Measurements from ENCODE around the gene TXN2.
"Not testable (repeated sequence)": the region's sequence is repeated elsewhere in the genome, so short reads cannot be mapped to it uniquely, and the experiment has no call there.

The TXN2 gene

DNA sequence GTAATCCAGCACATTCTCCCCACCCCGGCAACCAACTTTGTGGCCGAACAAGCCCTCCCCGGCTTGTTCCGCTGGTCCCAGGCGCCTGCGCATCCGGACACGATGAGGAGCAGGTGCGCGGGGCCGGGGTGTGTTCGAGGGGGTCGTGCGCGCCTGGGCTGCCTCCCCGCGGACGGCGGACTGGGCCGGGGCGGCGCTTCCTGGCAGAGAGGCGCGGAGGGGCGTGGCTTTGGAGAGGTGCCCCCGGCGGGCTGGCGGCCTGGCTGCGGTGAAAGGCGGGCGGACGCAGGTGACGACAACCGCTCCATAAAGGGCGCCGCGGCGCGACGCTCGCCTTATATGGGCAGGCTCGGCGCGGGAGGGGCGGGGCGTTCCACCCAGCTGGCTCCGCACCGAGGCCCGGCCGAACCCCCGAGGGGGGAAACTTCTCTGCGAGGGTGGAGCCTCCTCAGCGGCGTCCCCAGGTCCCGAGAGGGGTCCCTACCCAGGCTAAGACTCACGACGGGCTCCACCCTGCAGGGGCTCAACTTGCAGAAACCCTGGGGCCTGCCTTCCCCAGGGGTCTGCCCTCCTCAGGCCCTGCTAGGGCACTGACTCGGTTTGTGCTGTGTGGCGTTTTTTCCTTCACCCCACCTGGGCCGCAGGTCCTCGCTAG is 26.4 kb downstream of the TXN2 start:
- DNase-seq, result peak; percentile 79

DNA sequence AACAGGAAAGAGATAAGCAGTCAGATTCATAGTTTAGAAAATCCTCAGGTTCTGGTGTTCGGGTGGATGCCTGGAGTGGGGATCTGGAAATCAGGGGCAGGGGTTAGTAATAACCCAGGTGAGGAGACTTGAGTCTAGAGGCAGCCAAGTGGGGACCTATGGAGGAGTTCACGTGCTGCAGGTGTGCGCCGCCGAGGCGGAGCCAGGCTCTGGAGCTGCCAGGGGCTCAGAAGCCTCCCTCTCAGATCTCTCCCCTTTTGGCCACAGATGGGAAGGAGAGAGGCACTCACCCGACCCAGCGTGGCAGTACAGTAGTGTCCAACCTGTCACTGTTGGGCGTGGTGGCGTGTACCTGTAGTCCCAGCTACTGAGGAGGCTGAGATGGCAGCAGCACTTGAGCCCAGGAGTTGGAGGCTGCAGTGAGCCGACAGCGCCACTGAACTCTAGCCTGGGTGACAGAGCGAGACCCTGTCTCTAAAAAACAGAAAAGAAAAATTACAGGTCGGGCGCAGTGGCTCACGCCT is 27.5 kb downstream of the TXN2 start:
- DNase-seq, result no peak

- DNase-seq, result not testable (repeated sequence)
Measured at GRCh38 chr22:36452978-36453607, 28.3 kb downstream of the TXN2 start.

GRCh38 chr22:36452250-36452977 is 29.0 kb downstream of the TXN2 start:
- no peak for DNase-seq

- DNase-seq, result not testable (repeated sequence)
Measured at GRCh38 chr22:36450923-36451322, 30.5 kb downstream of the TXN2 start.

- no peak for DNase-seq
Measured at GRCh38 chr22:36449596-36450175, 31.8 kb downstream of the TXN2 start.

GRCh38 chr22:36447632-36448031 is 33.8 kb downstream of the TXN2 start:
- no peak for DNase-seq

- no peak for DNase-seq
Measured at GRCh38 chr22:36445158-36445668, 36.2 kb downstream of the TXN2 start.

- DNase-seq, result no peak
Measured at GRCh38 chr22:36443198-36443770, 38.2 kb downstream of the TXN2 start.

DNA sequence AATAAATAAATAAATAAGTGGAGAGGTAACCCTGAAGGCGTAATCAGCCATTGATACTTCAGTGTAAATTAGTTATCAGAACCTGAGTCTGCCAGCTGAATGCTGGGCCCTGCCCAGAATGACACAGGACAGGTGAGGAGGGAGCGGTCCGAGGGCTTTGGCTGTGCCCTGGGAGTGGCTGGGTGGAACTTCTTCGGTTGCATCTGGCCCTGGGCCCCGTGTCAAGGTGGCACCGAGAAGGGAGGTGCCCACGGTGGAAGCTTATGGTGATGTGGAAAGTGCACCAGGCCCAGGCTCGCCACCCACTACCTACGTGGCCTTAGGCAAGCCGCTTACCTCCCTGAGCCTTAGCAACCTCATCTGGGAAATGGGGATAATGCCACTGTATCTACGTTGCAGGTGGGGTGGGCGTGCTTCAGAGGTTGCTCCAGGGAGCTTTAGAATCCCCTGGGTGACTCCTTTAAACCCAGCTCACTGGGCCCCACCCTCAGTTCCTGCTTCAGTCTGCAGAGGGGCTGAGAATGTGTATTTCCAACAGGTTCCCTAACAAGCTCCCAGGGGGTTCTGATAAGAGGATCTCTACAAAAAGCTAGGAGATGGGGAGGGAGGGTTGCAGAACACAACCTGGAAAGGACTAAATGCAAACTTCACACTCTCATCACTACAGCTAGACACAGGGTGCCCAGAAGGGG is 38.8 kb downstream of the TXN2 start:
- no peak for DNase-seq

- no peak for DNase-seq
Measured at GRCh38 chr22:36440429-36441002, 40.9 kb downstream of the TXN2 start.

GRCh38 chr22:36439481-36440271 is 41.8 kb downstream of the TXN2 start:
- DNase-seq, result peak; percentile 68

DNA sequence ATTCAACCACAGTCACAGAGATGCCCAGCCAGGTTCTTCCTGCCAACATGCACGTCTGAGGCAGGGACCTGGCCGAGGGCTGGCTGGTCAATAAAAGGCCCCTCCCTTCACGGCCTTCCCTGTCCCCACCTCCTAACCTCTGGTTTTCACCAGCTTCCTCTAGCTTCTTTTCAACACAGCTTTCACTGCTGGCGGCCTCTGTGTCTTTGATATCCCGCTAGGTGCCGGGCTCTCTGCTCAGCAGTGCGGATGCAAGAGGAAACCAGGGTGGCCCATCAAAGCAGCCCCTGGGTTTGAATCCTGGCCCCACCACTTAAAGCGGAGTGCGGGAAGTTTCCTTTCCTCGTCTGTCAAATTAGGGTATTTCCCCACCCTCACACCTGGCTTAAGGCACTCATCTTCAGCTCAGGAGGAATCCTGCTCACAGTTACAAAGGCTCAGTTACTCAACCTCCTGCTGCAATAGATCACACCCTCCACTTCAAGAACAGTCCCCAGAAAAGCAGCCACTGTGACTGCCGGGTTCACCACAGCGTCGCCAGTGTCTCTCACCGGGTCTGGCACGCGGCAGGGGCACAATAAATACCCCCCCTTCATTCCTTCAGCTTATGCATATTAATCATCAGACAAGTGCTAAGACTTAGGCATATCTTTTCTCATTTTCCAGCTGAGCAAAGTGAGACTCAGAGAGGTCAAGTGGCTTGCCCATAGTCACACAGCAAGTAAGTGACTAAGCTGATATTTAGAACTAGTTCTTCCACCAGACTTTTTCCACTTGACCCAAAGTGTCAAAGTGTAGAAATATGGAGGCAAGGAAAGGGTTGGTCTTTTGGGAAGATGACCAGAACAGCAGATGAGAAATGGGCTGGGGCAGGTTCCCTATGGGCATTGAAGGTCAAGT is 45.7 kb downstream of the TXN2 start:
- no peak for DNase-seq

- no peak for DNase-seq
Measured at GRCh38 chr22:36433318-36434231, 47.9 kb downstream of the TXN2 start.

DNA sequence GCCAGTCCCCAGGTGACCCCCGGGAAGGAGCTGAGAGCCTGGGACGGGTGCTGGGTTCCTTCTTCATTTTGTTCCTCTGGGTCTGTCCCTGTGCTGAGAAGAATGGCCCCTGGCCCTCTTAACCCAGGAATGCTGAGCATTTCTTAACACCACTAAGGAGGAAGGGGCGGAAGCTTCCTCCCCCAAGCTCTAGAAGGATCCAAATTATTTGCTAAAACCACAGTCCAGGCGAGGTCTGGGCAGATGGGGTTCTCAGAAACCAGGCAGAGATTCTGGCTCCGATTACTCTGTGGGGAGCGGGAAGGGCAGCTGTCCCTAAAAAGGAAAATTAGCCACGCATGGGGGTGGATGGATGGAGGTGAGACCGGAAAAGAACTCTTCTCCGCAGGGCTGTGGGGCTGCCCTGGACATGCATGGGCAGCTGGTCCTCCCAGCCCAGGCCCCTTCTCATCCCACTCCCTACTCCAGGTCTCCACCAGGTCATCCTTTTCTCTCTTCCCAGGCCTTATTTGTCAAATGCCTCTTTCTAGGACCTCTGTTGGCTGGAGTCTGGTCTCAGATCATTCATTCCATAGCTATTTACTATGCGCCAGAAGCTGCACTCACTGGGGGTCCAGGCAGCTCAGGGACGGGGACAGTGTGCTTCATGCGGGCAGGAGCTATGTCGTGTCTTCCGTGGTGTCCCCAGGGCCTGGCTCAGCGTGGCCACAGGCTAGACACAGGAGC is 48.7 kb downstream of the TXN2 start:
- DNase-seq, result no peak

GRCh38 chr22:36431977-36432376 is 49.5 kb downstream of the TXN2 start:
- DNase-seq, result no peak

- no peak for DNase-seq
Measured at GRCh38 chr22:36430863-36431262, 50.6 kb downstream of the TXN2 start.

- DNase-seq, result not testable (repeated sequence)
Measured at GRCh38 chr22:36427952-36428351, 53.5 kb downstream of the TXN2 start.
